GM19239 (cell line): Measurements from ENCODE around the gene ATP6V0B.

Experiments used
- DNase-seq: peaks from one replicate; pipeline ENCODE4 v3.0.0; 2011; ENCODE audit warnings: low spot score; ENCODE audit not compliant: insufficient read length
- FAIRE-seq: peaks from 2 replicates; lab custom pipeline; 2011; peaks lifted over from hg19 to GRCh38; lab: Jason Lieb, UNC

ATP6V0B gene

DNA sequence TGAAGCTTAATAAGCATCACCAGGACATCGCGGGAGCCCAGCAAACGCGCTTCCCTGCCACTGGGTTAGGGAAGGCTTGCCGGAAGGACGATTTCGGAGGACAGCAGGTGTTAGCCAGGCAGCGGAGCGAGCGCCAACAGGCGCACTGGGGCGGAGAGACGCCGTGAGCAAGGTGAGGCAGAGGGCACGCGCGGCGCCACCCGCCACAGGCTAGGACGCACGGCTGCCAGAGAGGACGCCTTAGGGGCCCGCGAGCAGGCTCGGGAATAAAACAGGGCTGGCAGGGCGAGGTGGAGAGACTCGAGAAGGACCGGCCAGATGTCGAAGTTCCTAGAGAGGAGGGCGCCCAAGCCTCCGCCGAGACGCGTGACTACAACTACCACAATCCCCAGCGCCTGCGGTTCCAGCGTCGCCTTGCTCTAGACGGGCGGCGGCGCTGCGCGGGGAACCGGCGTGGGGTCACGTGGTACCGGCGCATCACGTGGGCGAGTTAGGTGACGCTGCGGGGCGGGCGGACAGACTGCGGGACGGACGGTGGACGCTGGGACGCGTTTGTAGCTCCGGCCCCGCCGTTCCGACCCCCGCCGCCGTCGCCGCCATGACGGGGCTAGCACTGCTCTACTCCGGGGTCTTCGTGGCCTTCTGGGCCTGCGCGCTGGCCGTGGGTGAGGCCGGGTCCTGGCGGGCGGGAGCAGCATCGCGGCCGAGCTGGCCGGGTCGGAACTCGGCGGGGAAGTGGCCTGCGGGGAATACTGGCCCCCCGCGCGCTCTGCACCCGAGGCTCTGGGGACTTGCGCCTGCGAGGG is at the start of gene ATP6V0B:
Gene ATP6V0B (plus strand): TSS at position 518 of the 806 bp plus-strand sequence. CDS start 81 bp downstream, at position 599.
- DNase-seq: peak; percentile 95
- peak; percentile 97 for FAIRE-seq

- DNase-seq: no peak
- no peak for FAIRE-seq
Observed at GRCh38 chr1:43925846-43926245, 48.9 kb upstream of the ATP6V0B start.

- DNase-seq (no peak), FAIRE-seq (no peak)
Observed at GRCh38 chr1:43930168-43930948, 44.4 kb upstream of the ATP6V0B start.

GRCh38 chr1:43930949-43931275 is 43.8 kb upstream of the ATP6V0B start:
- FAIRE-seq: no peak
- DNase-seq: no peak

- no peak for DNase-seq
- no peak for FAIRE-seq
Observed at GRCh38 chr1:43931711-43932660, 42.8 kb upstream of the ATP6V0B start.

DNA sequence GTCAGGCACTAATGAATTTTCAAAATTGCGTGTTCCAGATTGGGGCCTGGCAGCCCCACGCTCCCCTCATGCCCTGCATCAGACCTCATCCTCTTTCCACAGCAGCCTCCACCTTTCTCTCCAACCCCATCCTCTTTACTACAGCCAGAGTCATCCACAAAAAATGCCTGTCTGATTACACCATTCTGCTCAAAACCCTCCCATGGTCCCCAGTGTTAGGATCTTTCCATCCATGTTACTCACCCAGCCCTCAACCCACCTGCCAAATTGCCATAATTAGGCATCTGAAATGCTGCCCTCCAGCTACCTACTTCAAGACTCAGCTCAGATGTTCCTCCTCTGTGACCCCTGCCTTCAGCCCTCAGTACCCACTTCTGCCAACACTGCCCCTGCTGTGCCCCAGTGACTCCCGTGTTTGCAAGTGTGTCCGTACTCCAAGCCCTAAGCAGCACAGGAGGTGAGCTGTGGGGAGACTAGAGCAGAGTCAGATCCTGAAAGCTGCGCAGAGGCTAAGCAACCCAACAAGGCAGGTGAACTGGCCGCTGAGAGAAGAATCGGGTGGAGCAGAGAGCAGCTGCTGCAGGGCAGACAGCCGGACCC is 41.9 kb upstream of the ATP6V0B start:
- no peak for DNase-seq
- FAIRE-seq: peak; percentile 74

- no peak for DNase-seq
Observed at GRCh38 chr1:43933386-43934100, 41.2 kb upstream of the ATP6V0B start, which contains the start of gene ARTN. ARTN (plus strand) TSS chr1:43933801; CDS start chr1:43935657, 1,856 bp downstream.

DNA sequence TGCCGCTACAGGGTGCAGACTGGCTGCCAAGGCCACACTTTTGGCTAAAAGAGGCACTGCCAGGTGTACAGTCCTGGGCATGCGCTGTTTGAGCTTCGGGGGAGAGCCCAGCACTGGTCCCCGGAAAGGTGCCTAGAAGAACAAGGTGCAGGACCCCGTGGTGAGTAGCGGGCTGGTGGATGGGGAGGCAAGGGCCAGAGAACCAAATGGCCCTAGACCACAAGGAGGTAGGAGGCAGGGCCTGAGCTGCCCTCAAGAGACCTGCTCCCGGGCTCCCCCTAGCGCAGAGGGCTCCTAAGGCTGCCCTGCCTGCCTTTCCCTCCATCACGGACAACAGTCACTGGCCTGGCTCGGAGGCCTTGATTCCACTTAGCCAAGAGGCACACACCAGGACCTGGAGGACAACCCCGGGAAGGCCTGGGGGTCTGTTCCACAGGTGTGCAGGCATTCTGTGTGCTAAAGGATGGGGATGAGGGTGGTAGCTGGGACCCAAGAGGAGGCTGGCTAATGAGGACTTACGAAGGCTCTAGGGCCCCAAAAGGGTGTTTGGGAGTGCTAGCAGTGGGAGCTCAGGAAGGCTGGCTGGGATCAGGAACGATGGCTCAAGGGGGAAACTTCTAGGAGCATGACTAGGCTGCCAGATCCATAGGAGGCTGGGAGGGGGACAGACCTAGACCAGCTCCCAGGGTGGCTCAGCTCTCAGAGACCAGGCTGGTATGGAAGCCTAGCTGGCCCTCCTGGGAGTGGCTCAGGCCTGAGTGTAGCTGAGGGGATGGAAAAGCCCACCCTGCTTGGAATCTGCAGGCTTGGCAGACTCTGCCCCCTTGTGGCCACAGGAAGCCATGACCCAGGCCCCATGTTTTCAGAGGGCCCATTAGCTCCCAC is 40.4 kb upstream of the ATP6V0B start:
- FAIRE-seq (peak; percentile 90), DNase-seq (peak; percentile 94)

More at GRCh38 chr1:43933386-43934100, 41.2 kb upstream of the ATP6V0B start, which contains the start of gene ARTN:
- no peak for FAIRE-seq

GRCh38 chr1:43934986-43935324 is 39.8 kb upstream of the ATP6V0B start:
- FAIRE-seq (no peak), DNase-seq (no peak)

DNA sequence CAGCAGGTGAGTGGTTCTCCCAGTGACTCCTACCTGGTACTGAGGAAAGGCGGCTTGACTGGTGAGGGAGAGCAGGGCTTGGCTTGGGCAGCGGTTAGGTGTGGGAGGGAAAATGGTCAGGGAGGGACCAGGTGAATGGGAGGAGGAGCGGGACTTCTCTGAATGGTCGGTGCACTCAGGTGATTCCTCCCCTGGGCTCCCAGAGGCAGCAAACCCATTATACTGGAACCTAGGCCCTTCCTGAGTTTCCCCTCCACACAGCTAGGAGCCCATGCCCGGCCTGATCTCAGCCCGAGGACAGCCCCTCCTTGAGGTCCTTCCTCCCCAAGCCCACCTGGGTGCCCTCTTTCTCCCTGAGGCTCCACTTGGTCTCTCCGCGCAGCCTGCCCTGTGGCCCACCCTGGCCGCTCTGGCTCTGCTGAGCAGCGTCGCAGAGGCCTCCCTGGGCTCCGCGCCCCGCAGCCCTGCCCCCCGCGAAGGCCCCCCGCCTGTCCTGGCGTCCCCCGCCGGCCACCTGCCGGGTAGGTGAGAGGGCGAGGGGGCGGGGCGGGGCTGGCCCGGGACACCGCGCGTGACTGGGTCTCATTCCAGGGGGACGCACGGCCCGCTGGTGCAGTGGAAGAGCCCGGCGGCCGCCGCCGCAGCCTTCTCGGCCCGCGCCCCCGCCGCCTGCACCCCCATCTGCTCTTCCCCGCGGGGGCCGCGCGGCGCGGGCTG is 38.9 kb upstream of the ATP6V0B start:
- FAIRE-seq (no peak), DNase-seq (no peak)

- FAIRE-seq: no peak
- no peak for DNase-seq
Observed at GRCh38 chr1:43936431-43937151, 38.2 kb upstream of the ATP6V0B start.

GRCh38 chr1:43937179-43937865 is 37.4 kb upstream of the ATP6V0B start:
- FAIRE-seq (no peak), DNase-seq (no peak)

DNA sequence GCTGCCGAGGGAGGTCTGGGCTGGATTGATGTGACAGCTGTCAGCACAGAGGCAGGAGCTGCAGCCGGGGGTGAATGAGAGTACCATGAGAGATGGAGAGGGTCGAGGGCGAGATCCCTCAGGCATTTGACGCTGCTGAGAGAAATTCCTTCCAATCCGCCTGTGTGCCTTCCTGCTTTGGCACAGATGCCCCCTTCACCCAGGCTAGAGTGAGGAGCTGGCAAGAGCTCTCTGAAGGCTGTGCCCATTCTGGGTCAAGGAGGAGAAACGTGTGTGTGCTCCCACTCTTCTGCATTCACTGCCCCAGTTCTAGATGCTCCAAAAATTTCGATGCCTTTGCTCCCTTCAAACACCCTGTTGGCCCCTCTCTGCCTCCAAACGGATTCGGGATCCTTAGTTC is 36.4 kb upstream of the ATP6V0B start:
- DNase-seq (no peak), FAIRE-seq (no peak)

DNA sequence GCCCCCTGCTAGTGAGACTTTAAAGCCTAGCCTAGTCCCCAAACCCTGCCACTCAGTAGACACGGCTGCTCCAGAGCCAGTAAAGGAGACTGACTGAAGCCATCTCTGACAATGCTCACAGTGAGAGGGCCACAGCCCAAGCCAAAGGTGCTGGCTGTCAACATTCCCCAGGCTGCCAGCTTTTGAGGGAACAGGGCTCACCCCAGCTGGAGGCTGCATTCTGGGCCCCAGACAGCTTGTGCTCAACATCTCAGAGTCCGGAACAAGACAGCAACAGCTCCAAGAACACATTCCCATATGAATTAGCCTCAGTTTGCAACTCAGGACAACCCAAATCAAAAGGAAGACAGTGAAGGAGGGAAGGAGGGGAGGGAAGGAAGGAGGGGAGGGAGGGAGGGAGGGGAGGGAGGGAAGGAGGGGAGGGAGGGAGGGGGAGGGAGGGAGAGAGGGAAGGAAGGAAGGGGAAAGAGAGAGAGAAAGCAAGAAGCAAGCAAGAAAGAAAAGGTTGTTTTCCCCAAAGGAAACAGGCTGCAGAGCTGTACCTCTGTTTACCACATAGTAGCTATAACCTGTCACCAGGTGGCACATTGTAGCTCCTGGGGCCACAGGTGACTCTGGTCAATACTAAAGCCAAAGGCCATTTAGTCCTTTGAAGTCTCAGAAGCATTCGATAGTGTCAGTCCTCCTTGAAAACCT is 35.7 kb upstream of the ATP6V0B start:
- DNase-seq (no peak), FAIRE-seq (no peak)

- FAIRE-seq (no peak), DNase-seq (no peak)
Observed at GRCh38 chr1:43942411-43942810, 32.3 kb upstream of the ATP6V0B start.

GRCh38 chr1:43944860-43945259 is 29.9 kb upstream of the ATP6V0B start:
- DNase-seq: no peak

More at GRCh38 chr1:43944860-43945259, 29.9 kb upstream of the ATP6V0B start:
- no peak for FAIRE-seq
